AG09309 (cell line): ENCODE results near the gene PCK1.

Experiments
- DNase-seq: peaks from one replicate; pipeline ENCODE4 v3.0.0-alpha.2; 2010; ENCODE audit warnings: low read depth
- H3K4me3 ChIP-seq: 2 replicates; pipeline ENCODE4 v1.5.1; 2011; ENCODE audit warnings: mild to moderate bottlenecking, low read depth, low read length, moderate library complexity; ENCODE audit not compliant: control insufficient read depth
- CTCF ChIP-seq: IDR thresholded peaks from 2 replicates; pipeline ENCODE4 v1.5.1; 2011; ENCODE audit warnings: mild to moderate bottlenecking, low read depth, low read length, inconsistent platforms; ENCODE audit not compliant: insufficient read depth, control insufficient read depth; ENCODE audit errors: missing control alignments

PCK1 gene

GRCh38 chr20:57596998-57597939, 36.4 kb downstream of the PCK1 start:
- peak; percentile 75 for TF ChIP-seq CTCF
- DNase-seq, result no peak
- H3K4me3 ChIP-seq, result no peak overlapping the region

- no peak for DNase-seq
- TF ChIP-seq CTCF, result no peak
- no peak overlapping the region for H3K4me3 ChIP-seq
Measured at GRCh38 chr20:57598060-57598459, 37.1 kb downstream of the PCK1 start.

GRCh38 chr20:57598491-57598890, 37.6 kb downstream of the PCK1 start:
- no peak for TF ChIP-seq CTCF
- H3K4me3 ChIP-seq, result no peak overlapping the region
- no peak for DNase-seq

GRCh38 chr20:57600320-57601210, 39.7 kb downstream of the PCK1 start:
- no peak overlapping the region for H3K4me3 ChIP-seq
- no peak for DNase-seq
- TF ChIP-seq CTCF, result no peak

GRCh38 chr20:57601211-57601570, 40.3 kb downstream of the PCK1 start:
- no peak for DNase-seq
- no peak for TF ChIP-seq CTCF
- H3K4me3 ChIP-seq, result no peak overlapping the region

GRCh38 chr20:57601737-57602136, 40.8 kb downstream of the PCK1 start:
- TF ChIP-seq CTCF, result no peak
- DNase-seq, result no peak
- no peak overlapping the region for H3K4me3 ChIP-seq
